ENCODE results near the gene VWA8. TPM values are rescaled to one million over a fixed set of nuclear protein-coding genes. Genes with fewer than 3 reads are reported as not detected.

VWA8 gene
- polyA plus RNA-seq, 1 donor (not counting 4 experiments of a cell fraction or from before 2014, with no cell fraction given): 17.8 TPM

DNA sequence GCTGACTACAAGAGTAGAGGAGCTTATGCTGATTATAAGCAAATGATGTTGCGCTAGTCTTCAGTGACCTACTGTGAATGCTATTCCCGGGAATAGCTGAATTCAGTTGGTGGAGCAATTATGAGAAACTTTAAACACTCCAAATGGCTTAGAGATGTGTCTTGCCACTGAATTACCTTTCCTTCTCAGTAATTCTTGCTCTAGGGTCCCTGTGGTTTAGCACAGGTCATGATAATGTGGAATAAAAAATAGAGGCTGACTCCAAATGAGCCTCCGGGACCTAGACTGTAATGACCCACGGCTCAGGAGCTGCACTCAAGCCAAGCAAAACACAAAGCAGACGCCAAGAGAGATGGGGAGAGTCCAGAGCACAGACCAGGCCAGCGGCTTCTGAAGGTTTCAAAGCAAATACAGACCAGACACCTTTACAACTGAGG lies 378.9 kb downstream of the VWA8 start:
- peaks cover 4 to 6% of the 10 kb centered on the region in 2 experiments for H3K36me3 ChIP-seq (ENCODE audit: control insufficient read depth in 2 of 2, extremely low read depth in 1 of 2, insufficient read depth in 2 of 2, low read length in 2 of 2)
- no peak for FAIRE-seq

DNA sequence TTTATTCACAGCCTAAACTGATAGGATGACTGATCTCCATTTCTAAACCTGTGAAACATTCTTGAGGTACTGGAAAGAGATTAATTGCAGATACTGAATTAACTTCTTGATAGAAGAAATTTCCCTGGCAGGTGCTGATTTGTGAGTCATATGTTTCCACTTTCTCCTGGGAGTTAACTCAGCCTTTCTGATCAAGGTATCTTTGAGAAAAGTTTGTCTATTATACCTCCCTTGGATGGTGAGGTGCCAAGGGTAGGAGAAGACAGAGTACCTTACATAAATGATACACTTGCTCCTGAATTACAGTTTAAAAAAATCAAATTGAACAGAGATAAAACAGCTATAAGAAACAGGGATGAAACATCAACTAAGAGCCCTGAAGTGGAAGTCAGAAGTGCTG lies 380.6 kb downstream of the VWA8 start:
- dilution Hi-C loops (cut with MboI; ENCODE audit: extremely low pct_ligation_motif_present, low sequenced_read_pairs): no loop called here
- FAIRE-seq: no peak

More for the DNA sequence above, 378.9 kb downstream of the VWA8 start:
- Histone ChIP-seq H3K9me3 (ENCODE audit: control insufficient read depth, low read depth, low read length) (no peaks in the 10 kb centered on the region), H3K9ac (ENCODE audit: control insufficient read depth, extremely low read depth, insufficient read depth, low read length) (no peak overlapping the region), H3K9me1 (ENCODE audit: control insufficient read depth, extremely low read depth, insufficient read depth, low read length) (no peaks in the 10 kb centered on the region), H3K4me1 (ENCODE audit: control insufficient read depth, extremely low read depth, insufficient read depth, low read length) (no peaks in the 10 kb centered on the region), H3K4me2 (ENCODE audit: control insufficient read depth, extremely low read depth, insufficient read depth, low read depth, low read length) (no peak overlapping the region), H3K27me3 (ENCODE audit: control insufficient read depth, extremely low read depth, insufficient read depth, low read length) (no peaks in the 10 kb centered on the region), H3K27ac (ENCODE audit: control insufficient read depth, insufficient read depth, low read length) (no peak overlapping the region), H3K79me2 (ENCODE audit: control insufficient read depth, insufficient read depth, low read length) (no peaks in the 10 kb centered on the region), H2AFZ (ENCODE audit: control insufficient read depth, low read length) (no peak overlapping the region), H4K20me1 (ENCODE audit: control insufficient read depth, extremely low read depth, insufficient read depth, low read length) (no peaks in the 10 kb centered on the region), H3K4me3 (ENCODE audit: control insufficient read depth in 2 of 3, extremely low read depth in 1 of 3, insufficient read depth in 2 of 3, low read depth in 1 of 3, low read length in 3 of 3) (no peak overlapping the region)
- dilution Hi-C loops (cut with MboI; ENCODE audit: extremely low pct_ligation_motif_present, low sequenced_read_pairs): no loop called here
- no peak for DNase-seq (ENCODE audit: low read depth, low spot score)
- no peak for TF ChIP-seq EZH2 (IDR thresholded peaks at IDR 0.05; ENCODE audit: low read length)
- TF ChIP-seq, protein P1, sequence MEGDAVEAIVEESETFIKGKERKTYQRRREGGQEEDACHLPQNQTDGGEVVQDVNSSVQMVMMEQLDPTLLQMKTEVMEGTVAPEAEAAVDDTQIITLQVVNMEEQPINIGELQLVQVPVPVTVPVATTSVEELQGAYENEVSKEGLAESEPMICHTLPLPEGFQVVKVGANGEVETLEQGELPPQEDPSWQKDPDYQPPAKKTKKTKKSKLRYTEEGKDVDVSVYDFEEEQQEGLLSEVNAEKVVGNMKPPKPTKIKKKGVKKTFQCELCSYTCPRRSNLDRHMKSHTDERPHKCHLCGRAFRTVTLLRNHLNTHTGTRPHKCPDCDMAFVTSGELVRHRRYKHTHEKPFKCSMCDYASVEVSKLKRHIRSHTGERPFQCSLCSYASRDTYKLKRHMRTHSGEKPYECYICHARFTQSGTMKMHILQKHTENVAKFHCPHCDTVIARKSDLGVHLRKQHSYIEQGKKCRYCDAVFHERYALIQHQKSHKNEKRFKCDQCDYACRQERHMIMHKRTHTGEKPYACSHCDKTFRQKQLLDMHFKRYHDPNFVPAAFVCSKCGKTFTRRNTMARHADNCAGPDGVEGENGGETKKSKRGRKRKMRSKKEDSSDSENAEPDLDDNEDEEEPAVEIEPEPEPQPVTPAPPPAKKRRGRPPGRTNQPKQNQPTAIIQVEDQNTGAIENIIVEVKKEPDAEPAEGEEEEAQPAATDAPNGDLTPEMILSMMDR (optimal IDR thresholded peaks at IDR 0.05 in 1 of 3, IDR thresholded peaks at IDR 0.05 in 1 of 3, conservative IDR thresholded peaks at IDR 0.05 in 1 of 3; ENCODE audit: extremely low read depth in 1 of 3, insufficient read depth in 2 of 3, low read length in 3 of 3): no peak

More for the DNA sequence above, 380.6 kb downstream of the VWA8 start:
- no peaks in the 10 kb centered on the region for H3K9me3 ChIP-seq (ENCODE audit: control insufficient read depth, low read depth, low read length)
- peaks cover 2 to 5% of the 10 kb centered on the region in 2 experiments for H3K36me3 ChIP-seq (ENCODE audit: control insufficient read depth in 2 of 2, extremely low read depth in 1 of 2, insufficient read depth in 2 of 2, low read length in 2 of 2)
- H3K9me1 ChIP-seq (ENCODE audit: control insufficient read depth, extremely low read depth, insufficient read depth, low read length): no peaks in the 10 kb centered on the region
- no peak overlapping the region for H3K27ac ChIP-seq (ENCODE audit: control insufficient read depth, insufficient read depth, low read length)
- no peaks in the 10 kb centered on the region for H3K79me2 ChIP-seq (ENCODE audit: control insufficient read depth, insufficient read depth, low read length)
- H3K9ac ChIP-seq (ENCODE audit: control insufficient read depth, extremely low read depth, insufficient read depth, low read length): no peak overlapping the region
- H3K4me1 ChIP-seq (ENCODE audit: control insufficient read depth, extremely low read depth, insufficient read depth, low read length): no peaks in the 10 kb centered on the region
- H3K27me3 ChIP-seq (ENCODE audit: control insufficient read depth, extremely low read depth, insufficient read depth, low read length): no peaks in the 10 kb centered on the region
- DNase-seq (ENCODE audit: low read depth, low spot score): no peak
- H4K20me1 ChIP-seq (ENCODE audit: control insufficient read depth, extremely low read depth, insufficient read depth, low read length): no peaks in the 10 kb centered on the region
- no peak overlapping the region for H2AFZ ChIP-seq (ENCODE audit: control insufficient read depth, low read length)
- no peak overlapping the region for H3K4me2 ChIP-seq (ENCODE audit: control insufficient read depth, extremely low read depth, insufficient read depth, low read depth, low read length)
- TF ChIP-seq, protein P1 (optimal IDR thresholded peaks at IDR 0.05 in 1 of 3, IDR thresholded peaks at IDR 0.05 in 1 of 3, conservative IDR thresholded peaks at IDR 0.05 in 1 of 3; ENCODE audit: extremely low read depth in 1 of 3, insufficient read depth in 2 of 3, low read length in 3 of 3): no peak
- no peak for TF ChIP-seq EZH2 (IDR thresholded peaks at IDR 0.05; ENCODE audit: low read length)
- no peak overlapping the region for H3K4me3 ChIP-seq (ENCODE audit: control insufficient read depth in 2 of 3, extremely low read depth in 1 of 3, insufficient read depth in 2 of 3, low read depth in 1 of 3, low read length in 3 of 3)
